SK-N-DZ (cell line): Measurements from ENCODE around the gene TRIM24.

Experiments used
- DNase-seq: peaks from one replicate; pipeline ENCODE4 v3.0.0-alpha.2; 2015; ENCODE audit warnings: low spot score
- small RNA-seq, 2 experiments: library from RNA; depleted of rRNA; stranded (forward); fragments of <200 nt; gene quantifications; one replicate each; pipeline ENCODE3, GENCODE V24; 2014

The TRIM24 gene

GRCh38 chr7:138625084-138625848 is 165.2 kb downstream of the TRIM24 start:
- no peak for DNase-seq

GRCh38 chr7:138625849-138626230 is 165.8 kb downstream of the TRIM24 start:
- no peak for DNase-seq

GRCh38 chr7:138626846-138627245 is 166.8 kb downstream of the TRIM24 start:
- no peak for DNase-seq

DNA sequence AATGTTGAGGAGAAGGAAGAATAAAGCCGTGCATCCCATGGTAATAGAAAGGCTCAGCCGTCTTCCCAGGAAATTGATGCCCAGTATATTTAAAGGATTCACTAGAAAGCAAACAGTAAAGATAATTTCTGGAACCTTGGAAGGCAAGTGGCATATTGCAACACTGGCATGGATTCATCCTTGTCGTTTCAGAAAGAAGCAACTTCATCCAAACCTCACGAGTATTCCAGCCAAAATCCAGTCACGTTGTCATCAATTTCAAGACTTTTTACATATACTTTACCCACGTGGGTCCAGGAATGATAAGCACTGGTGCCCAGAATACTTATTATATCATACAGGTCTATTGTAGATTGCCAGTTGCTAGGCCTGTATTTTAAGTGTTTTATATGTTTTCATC is 167.3 kb downstream of the TRIM24 start:
- no peak for DNase-seq

GRCh38 chr7:138630059-138630610 is 170.1 kb downstream of the TRIM24 start:
- DNase-seq, result no peak

GRCh38 chr7:138632384-138632783 is 172.3 kb downstream of the TRIM24 start:
- no peak for DNase-seq

- DNase-seq, result no peak
Measured at GRCh38 chr7:138632826-138633602, 173.0 kb downstream of the TRIM24 start.

Small RNAs within 50 kb of the gene (small RNA-seq; reads per million reads assigned to genes)
- gene RF00561, result 0 reads per million in 2 experiments
